Activated CD4-positive, alpha-beta T cell treated with anti-CD3 and anti-CD28 coated beads for 36 hours (primary cell): ENCODE results near the gene FAM114A1. TPM values are rescaled to one million over a fixed set of nuclear protein-coding genes. Genes with fewer than 3 reads are reported as not detected.
"Not testable (repeated sequence)": the region's sequence is repeated elsewhere in the genome, so short reads cannot be mapped to it uniquely, and the experiment has no call there.

Experiments
- ATAC-seq: fragments of 200-7000 bp; cut with Tn5 transposase; one replicate; pipeline ENCODE4 v1.10.0; 2021; ENCODE audit warnings: mild to moderate bottlenecking, moderate library complexity
- CTCF ChIA-PET: fragments of 350-600 bp; sonication (Branson Sonifier 250); formaldehyde crosslinking; loops from one replicate; lab custom pipeline; 2021; ENCODE audit warnings: antibody characterized with exemption; lab: Charles Lee
- POLR2A ChIA-PET: fragments of 350-600 bp; sonication (Branson Sonifier 250); formaldehyde crosslinking; loops from one replicate; lab custom pipeline; 2021; ENCODE audit warnings: antibody characterized with exemption, inconsistent platforms; lab: Charles Lee
- DNase-seq: peaks from one replicate; pipeline ENCODE4 v3.0.0-alpha.2; 2020
- H3K27ac Mint-ChIP-seq: one replicate; pipeline ENCODE4 v1.8.0; 2021; ENCODE audit warnings: mixed read lengths
- H3K27me3 Mint-ChIP-seq: one replicate; pipeline ENCODE4 v1.8.0; 2021; ENCODE audit warnings: mixed read lengths
- H3K36me3 Mint-ChIP-seq: one replicate; pipeline ENCODE4 v1.8.0; 2021; ENCODE audit warnings: low read depth, mixed read lengths
- H3K4me1 Mint-ChIP-seq: one replicate; pipeline ENCODE4 v1.8.0; 2021; ENCODE audit warnings: mixed read lengths
- H3K4me3 Mint-ChIP-seq: one replicate; pipeline ENCODE4 v1.8.0; 2021; ENCODE audit warnings: mild to moderate bottlenecking, moderate library complexity, mixed read lengths
- H3K9me3 Mint-ChIP-seq: one replicate; pipeline ENCODE4 v1.8.0; 2021; ENCODE audit warnings: low read depth, mixed read lengths
- intact Hi-C, 2 experiments: fragments of 100-400 bp; cut with DNase I in 1 of 2; cut with micrococcal nuclease in 1 of 2; formaldehyde crosslinking; loops; one replicate each; pipeline versions ENCODE4 v1.14.2 to v1.15.1; 2022 to 2024; cut with DNase I, micrococcal nuclease
- total RNA-seq, 2 experiments: library from RNA; stranded (reverse); gene quantifications; one replicate each; pipeline ENCODE4 v1.2.3, GENCODE V29; 2021

FAM114A1 gene
- total RNA-seq, 2 experiments from 2014 or later, result 0.26 to 0.32 TPM

DNA sequence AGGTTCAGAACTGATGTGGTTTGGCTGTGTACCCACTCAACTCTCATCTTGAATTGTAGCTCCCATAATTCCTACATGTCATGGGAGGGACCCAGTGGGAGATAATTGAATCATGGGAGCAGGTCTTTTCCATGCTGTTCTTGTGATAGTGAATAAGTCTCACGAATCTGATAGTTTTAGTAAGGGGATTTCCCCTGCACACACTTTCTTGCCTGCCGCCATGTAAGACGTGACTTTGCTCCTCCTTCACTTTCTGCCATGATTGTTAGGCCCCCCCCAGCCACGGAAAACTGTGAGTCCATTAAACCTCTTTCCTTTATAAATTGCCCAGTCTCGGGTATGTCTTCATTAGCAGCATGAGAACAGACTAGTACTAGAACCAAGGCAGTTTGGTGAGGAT is 91.6 kb downstream of the FAM114A1 start:
- Mint-ChIP-seq H3K9me3 (peaks cover 17% of the 10 kb centered on the region), H3K4me1 (peaks cover 33% of the 10 kb centered on the region), H3K27ac (peak overlapping the region; percentile 84)
- DNase-seq, H3K36me3 Mint-ChIP-seq, H3K4me3 Mint-ChIP-seq, H3K27me3 Mint-ChIP-seq, POLR2A ChIA-PET, ATAC-seq: not testable (repeated sequence)
- intact Hi-C loops, result loop anchor here (2.0 to 10.0 kb wide), 6 partner anchors 22 to 794 kb away; partner anchors contain the start of gene TMEM156 (in 2 of the 2)
- CTCF ChIA-PET, result interaction anchor here (0.5 to 1.0 kb wide), 3 partner anchors 19 to 173 kb away, joined by 3 to 4 read pairs (median 3); no protein-coding TSS in a partner anchor

DNA sequence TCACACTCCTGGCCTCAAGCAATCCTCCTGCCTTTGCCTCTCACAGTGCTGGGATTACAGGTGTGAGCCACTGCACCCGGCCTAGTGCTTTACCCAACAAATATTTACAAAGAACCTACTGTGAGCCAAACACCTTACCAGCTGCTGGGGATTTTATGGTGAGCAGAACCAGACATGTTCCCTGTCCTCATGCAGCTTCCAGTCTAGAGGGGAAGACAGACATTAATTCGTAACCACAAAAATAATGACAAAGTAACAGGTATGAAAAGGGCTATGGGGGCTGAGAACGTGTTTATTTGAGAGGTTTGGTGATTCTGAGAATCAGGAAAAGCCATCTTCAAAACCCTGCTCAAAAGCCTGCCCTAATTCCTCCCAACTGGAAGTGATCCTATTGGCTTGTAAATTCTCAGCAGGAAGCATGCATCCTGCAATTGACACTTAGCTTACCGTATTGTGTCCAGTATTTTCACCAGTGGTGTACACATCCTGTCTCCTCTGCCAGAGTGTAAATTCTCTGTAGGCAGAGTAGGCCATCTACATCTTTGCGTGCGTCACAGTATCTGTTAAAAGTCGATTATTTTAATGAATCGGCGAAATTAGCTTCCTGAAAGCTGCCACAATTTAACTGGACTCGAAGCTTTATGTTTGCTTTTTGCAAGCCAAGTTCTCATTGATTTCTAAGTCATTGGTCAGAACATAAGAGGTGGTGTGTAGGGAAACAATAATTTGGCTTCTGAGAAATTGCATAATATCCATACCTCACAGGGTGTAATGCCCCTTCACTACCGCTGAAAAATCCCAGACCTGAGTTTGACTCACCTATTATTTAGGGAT is 97.6 kb downstream of the FAM114A1 start:
- Mint-ChIP-seq H3K27me3 (no peaks in the 10 kb centered on the region), H3K9me3 (peaks cover 9% of the 10 kb centered on the region), H3K36me3 (peaks cover 37% of the 10 kb centered on the region), H3K4me1 (peaks cover 20% of the 10 kb centered on the region), H3K4me3 (no peak overlapping the region), H3K27ac (no peak overlapping the region)
- ATAC-seq, result no peak
- CTCF ChIA-PET, result no interaction called here
- no peak for DNase-seq
- POLR2A ChIA-PET, result interaction anchor here (0.5 kb wide), 1 partner anchor 130 kb away, joined by 3 read pairs; no protein-coding TSS in a partner anchor
- intact Hi-C loops, result no loop called here

DNA sequence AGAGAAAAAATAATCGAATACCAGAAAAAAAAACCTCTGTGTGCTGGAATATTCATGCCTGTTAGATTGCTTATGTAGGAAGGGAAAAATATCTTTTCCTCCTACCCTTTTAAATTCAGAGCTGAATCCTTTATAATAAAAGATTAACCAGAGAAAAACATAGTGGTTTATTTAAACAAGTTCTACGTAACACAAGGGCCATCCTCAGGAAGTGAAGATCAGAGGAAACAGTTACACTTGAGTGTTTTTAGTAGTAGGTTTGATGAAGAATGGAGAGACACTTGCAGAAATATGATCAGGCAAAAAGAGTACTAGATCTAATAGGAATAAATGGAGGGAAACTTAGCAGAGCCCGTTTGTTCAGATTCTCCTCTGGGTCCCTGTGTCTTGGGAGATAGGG is 98.3 kb downstream of the FAM114A1 start:
- no peaks in the 10 kb centered on the region for H3K27me3 Mint-ChIP-seq
- ChIA-PET CTCF (interaction anchor here (0.7 kb wide), 1 partner anchor 169 kb away, joined by 3 read pairs; no protein-coding TSS in a partner anchor), POLR2A (no interaction called here)
- ATAC-seq (no peak), DNase-seq (no peak)
- H3K9me3 Mint-ChIP-seq, result peaks cover 9% of the 10 kb centered on the region
- no peak overlapping the region for H3K4me3 Mint-ChIP-seq
- intact Hi-C loops, result no loop called here
- peaks cover 20% of the 10 kb centered on the region for H3K4me1 Mint-ChIP-seq
- peaks cover 37% of the 10 kb centered on the region for H3K36me3 Mint-ChIP-seq
- peak overlapping the region; percentile 55 for H3K27ac Mint-ChIP-seq

DNA sequence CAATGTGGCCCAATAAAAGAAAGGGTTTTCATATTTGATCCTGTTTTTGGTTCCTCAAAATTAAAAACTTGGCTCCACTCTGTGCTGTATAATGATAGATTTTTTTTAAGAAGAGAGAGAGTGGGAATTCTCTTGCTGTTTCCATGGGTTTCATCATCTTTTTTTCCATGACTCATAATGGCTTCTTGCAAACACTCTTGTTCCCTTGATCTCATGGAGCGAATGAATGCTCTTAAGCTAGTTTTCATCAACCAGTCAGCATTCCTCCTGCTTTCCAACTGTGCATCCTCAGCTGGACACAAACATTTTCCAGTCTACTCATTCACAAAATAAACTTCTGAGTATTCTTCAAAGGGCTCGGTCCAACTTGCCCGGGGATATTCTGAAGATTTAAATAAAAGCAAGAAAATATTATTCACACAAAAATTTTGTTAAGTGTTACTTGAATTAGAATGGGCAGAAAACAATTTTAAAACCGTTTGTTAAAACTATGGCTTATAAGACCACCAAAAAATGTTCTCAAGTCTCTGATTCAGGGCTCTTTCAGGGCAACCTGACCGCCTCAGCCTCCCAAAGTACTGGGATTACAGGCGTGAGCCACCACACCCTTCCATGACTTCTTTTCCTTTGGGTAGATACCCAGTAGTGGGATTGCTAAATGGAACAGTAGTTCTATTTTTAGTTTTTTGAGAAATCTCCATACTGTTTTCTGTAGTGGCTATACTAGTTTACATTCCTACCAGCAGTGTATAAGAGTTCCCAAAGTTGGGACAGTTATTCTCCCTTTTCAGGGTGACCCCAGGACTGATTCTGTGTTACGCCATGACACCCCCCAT is 99.9 kb downstream of the FAM114A1 start:
- Mint-ChIP-seq H3K27me3 (no peaks in the 10 kb centered on the region), H3K36me3 (peaks cover 37% of the 10 kb centered on the region), H3K9me3 (peaks cover 2% of the 10 kb centered on the region), H3K4me3 (no peak overlapping the region), H3K27ac (peak overlapping the region; percentile 85), H3K4me1 (peaks cover 20% of the 10 kb centered on the region)
- POLR2A ChIA-PET, result no interaction called here
- ATAC-seq, result peak; percentile 65
- no peak for DNase-seq
- CTCF ChIA-PET, result interaction anchor here (0.8 to 0.9 kb wide), 2 partner anchors 9 to 17 kb away, joined by 3 read pairs; no protein-coding TSS in a partner anchor
- intact Hi-C loops, result no loop called here

DNA sequence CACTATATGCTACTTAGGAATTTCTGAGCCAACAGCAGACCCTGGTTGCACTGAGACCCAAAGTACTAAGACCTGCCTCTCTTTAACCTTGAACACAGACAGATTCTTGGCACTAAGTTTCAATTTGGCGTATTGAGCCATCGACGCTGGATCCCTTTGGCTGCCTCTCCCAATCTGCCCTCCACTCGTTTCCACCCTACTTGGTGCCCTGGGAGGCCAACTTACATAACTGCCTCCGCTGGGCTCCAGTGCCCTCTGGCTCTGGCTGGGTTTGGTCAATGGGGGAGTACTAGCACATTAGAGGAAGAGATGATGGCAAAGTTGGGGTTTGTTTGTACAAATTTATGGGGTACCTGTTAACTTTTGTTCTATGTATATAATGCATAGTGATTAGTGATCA is 101.1 kb downstream of the FAM114A1 start:
- Mint-ChIP-seq H3K4me3 (no peak overlapping the region), H3K9me3 (peaks cover 2% of the 10 kb centered on the region), H3K27me3 (no peaks in the 10 kb centered on the region), H3K27ac (no peak overlapping the region), H3K4me1 (peaks cover 20% of the 10 kb centered on the region), H3K36me3 (peaks cover 37% of the 10 kb centered on the region)
- ChIA-PET POLR2A (no interaction called here), CTCF (interaction anchor here (1.0 kb wide), 1 partner anchor 66 kb away, joined by 3 read pairs; no protein-coding TSS in a partner anchor)
- ATAC-seq, result no peak
- DNase-seq, result no peak
- intact Hi-C loops, result no loop called here

DNA sequence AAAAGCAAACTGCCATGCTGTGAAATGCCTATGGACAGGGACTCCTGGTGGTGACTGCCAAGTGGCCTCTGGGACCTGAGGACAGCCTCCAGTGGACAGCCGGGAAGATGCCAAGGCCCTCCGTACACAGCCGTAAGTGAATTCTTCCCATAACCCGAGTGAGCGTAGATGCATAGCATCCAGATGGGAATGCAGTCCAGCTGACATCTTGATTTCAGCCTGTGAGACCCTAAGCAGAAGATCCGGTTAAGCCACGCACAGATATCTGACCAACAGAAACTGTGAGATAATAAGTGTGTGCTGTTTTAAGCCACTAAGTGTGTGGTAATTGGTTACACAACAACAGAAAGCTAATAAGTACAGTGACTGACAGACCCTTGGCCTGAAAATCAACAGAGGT is 108.7 kb downstream of the FAM114A1 start:
- Mint-ChIP-seq H3K4me1 (peaks cover 19% of the 10 kb centered on the region), H3K9me3 (no peaks in the 10 kb centered on the region), H3K36me3 (peaks cover 20% of the 10 kb centered on the region), H3K4me3 (no peak overlapping the region), H3K27ac (no peak overlapping the region), H3K27me3 (no peaks in the 10 kb centered on the region)
- DNase-seq, result no peak
- ATAC-seq, result no peak
- ChIA-PET POLR2A (no interaction called here), CTCF (interaction anchor here (1.5 kb wide), 1 partner anchor 27 kb away, joined by 3 read pairs; no protein-coding TSS in a partner anchor)
- intact Hi-C loops, result no loop called here

DNA sequence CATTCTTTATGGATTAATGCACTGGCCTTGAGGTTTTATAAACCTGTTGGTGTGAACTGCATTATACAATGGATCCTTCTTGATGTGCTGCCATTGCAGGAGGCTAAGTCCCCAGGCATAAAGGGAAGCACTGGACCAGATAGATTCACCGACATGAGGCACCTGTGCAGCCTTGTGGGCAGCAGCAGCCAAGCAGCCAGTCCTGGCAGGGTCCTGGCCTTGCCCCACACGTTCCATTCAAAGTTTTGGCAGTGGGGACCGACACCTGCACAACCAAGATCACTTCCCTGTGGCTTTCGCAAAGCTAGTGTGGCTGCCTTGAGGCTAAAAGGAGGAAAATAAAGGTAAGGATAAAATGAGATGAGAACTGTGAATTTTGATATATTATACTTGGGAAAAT is 111.5 kb downstream of the FAM114A1 start:
- H3K27ac Mint-ChIP-seq, result no peak overlapping the region
- H3K9me3 Mint-ChIP-seq, result no peaks in the 10 kb centered on the region
- ATAC-seq (no peak), DNase-seq (no peak)
- intact Hi-C loops, result no loop called here
- ChIA-PET CTCF (interaction anchor here (0.6 to 0.8 kb wide), 3 partner anchors 19 to 106 kb away, joined by 3 read pairs; no protein-coding TSS in a partner anchor), POLR2A (no interaction called here)
- no peaks in the 10 kb centered on the region for H3K27me3 Mint-ChIP-seq
- H3K36me3 Mint-ChIP-seq, result peaks cover 35% of the 10 kb centered on the region
- no peak overlapping the region for H3K4me3 Mint-ChIP-seq
- peaks cover 46% of the 10 kb centered on the region for H3K4me1 Mint-ChIP-seq

DNA sequence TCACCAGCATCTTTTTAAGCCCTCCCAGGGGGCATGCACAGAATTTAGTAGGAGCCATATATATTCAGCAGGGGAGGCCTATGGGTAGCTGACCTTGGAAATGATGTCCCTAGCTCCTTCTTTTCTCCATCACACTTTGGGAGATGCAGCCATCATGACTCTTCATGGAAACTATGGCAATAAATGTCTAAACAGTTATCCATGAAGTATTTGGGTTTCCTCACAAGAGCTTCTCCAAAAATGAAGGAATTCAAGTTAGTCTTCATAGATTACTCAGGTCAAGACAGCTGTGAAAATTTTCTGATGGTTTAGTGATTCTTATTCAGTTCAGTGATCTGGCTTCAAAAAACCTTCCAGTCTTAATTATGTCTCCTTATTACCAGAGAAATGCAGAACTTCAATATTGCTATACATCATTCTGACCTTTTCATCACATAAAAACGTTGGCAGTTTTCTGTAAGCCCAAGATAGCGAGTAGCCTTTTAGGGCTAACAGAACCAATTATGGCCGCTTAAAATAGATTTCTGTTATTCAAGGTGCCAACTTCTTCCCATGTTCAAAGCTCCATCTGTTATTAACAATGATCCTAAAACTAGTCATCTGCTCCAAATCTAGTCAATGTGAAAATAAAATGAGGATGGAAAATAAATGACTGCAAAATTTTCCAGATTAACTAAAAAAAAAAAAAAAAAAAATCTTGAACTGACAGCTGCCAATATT is 112.1 kb downstream of the FAM114A1 start:
- ATAC-seq, result no peak
- POLR2A ChIA-PET, result interaction anchor here (0.7 kb wide), 1 partner anchor 21 kb away, joined by 7 read pairs; no protein-coding TSS in a partner anchor
- intact Hi-C loops, result loop anchor here (2.0 to 5.0 kb wide), 5 partner anchors 21 to 373 kb away; no protein-coding TSS in a partner anchor
- Mint-ChIP-seq H3K4me1 (peaks cover 51% of the 10 kb centered on the region), H3K4me3 (no peak overlapping the region), H3K27ac (no peak overlapping the region), H3K27me3 (no peaks in the 10 kb centered on the region), H3K36me3 (peaks cover 35% of the 10 kb centered on the region), H3K9me3 (no peaks in the 10 kb centered on the region)
- CTCF ChIA-PET, result interaction anchor here (0.6 to 0.7 kb wide), 3 partner anchors 106 to 519 kb away, joined by 3 to 4 read pairs (median 3); no protein-coding TSS in a partner anchor
- no peak for DNase-seq

DNA sequence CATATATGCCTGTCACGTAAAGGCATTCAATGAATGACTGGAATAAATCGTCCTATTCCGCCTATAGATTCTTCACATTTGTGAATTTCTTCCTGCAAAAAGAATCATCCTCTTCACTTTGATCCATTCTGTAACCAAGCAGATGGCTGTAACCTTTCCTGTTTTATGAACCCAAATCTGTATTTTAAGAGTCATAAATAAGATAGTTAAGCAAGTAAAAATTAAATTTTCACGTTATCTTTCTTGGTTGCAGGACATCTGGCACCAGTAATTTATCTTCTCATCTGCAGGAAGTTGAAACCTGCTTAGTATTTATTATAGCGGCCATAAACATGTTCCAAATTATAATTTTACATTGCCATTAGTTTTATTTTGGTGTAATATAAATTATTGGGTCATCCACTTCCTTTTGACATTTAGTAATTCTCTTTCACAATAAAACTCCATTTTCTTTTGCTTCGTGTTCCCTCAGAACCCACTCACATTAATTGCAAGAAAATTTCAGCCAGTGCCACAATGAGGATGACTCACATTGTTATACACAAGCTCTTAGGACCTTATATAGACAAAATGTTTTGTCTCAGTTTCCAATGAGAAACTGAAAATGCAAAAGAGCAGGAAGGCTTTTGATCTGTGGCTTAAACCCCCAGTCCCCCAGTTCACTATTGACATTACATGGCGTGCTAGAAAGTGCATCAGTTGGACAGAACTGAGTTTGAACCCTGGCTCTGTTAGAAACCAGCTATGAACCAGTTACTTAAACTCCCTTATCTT is 113.5 kb downstream of the FAM114A1 start:
- CTCF ChIA-PET, result interaction anchor here (0.6 kb wide), 1 partner anchor 46 kb away, joined by 3 read pairs; no protein-coding TSS in a partner anchor
- ATAC-seq (peak; percentile 81), DNase-seq (peak; percentile 30)
- peaks cover 62% of the 10 kb centered on the region for H3K4me1 Mint-ChIP-seq
- peak overlapping the region; percentile 84 for H3K27ac Mint-ChIP-seq
- H3K9me3 Mint-ChIP-seq, result no peaks in the 10 kb centered on the region
- H3K4me3 Mint-ChIP-seq, result peak overlapping the region; percentile 23
- peaks cover 40% of the 10 kb centered on the region for H3K36me3 Mint-ChIP-seq
- intact Hi-C loops, result loop anchor here (1.0 to 5.0 kb wide), 6 partner anchors 22 to 371 kb away; partner anchors contain the start of gene TMEM156 (in 2 of the 2)
- no peaks in the 10 kb centered on the region for H3K27me3 Mint-ChIP-seq
- POLR2A ChIA-PET, result no interaction called here
